Stimulated activated memory B cell treated with anti-CD40 and anti-IgM and Interleukin-4, amounts not matched to agents 10 μg/mL and 1 μg/mL and 100 μg/mL, for 72 hours (primary cell): ENCODE measurements around the gene ROBO2.

ENCODE experiments used
- ATAC-seq: fragments of 150-1000 bp; cut with Tn5 transposase; 2 replicates; pipeline ENCODE4 v1.10.0; 2021
- H3K27ac Mint-ChIP-seq: one replicate; pipeline ENCODE4 v1.8.0; 2022; ENCODE audit warnings: mild to moderate bottlenecking, mixed read lengths
- H3K27me3 Mint-ChIP-seq: one replicate; pipeline ENCODE4 v1.8.0; 2022; ENCODE audit warnings: mixed read lengths
- H3K36me3 Mint-ChIP-seq: one replicate; pipeline ENCODE4 v1.8.0; 2022; ENCODE audit warnings: mixed read lengths
- H3K4me1 Mint-ChIP-seq: one replicate; pipeline ENCODE4 v1.8.0; 2022; ENCODE audit warnings: mixed read lengths
- H3K4me3 Mint-ChIP-seq: one replicate; pipeline ENCODE4 v1.8.0; 2022; ENCODE audit warnings: mild to moderate bottlenecking, moderate library complexity, mixed read lengths
- H3K9me3 Mint-ChIP-seq: one replicate; pipeline ENCODE4 v1.8.0; 2022; ENCODE audit warnings: mixed read lengths

Gene ROBO2

DNA sequence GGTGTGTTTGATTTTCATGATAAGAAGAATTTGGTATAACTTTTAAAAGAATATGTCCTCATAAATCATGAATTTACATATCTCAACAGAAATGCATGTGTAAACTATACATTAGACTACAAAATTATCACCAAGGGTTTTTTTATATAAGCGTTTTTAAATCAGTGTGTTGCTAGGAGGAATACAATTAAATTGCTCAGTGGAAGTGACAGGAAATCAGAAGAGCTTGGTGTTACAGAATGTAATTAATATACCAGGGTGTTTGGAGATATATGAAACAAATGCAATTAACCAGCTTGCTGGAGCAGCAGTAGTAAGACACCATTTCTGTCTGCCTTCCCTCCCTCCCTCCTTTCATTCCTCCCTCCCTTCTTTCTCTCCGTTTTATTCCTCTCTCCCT lies 2.4 kb downstream of the ROBO2 start:
- Mint-ChIP-seq H3K9me3 (no peaks in the 10 kb centered on the region), H3K27ac (no peak overlapping the region), H3K27me3 (peaks cover 26% of the 10 kb centered on the region), H3K4me1 (no peaks in the 10 kb centered on the region), H3K4me3 (no peak overlapping the region), H3K36me3 (no peaks in the 10 kb centered on the region)
- no peak for ATAC-seq

DNA sequence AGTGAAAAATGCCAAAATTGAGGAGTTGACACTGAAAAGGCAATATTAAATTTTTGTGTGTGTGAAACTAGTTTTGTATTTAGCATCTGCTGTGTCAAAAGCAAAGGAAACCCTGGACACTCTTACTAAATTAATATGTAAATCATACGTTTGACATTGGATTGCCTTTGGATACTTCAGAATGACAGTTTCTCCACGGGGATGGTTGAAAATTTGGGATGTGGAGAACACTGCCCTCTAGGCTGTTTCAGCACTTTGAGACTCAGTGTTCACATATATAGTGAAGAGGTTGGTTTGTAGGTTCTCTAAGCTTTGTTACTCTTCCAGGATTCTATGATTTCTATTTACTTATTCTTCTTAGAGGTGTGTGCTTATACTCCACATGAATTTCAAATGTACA lies 3.0 kb downstream of the ROBO2 start:
- no peak for ATAC-seq
- H3K9me3 Mint-ChIP-seq: no peaks in the 10 kb centered on the region
- H3K27me3 Mint-ChIP-seq: peaks cover 26% of the 10 kb centered on the region
- H3K4me1 Mint-ChIP-seq: no peaks in the 10 kb centered on the region
- no peak overlapping the region for H3K27ac Mint-ChIP-seq
- H3K36me3 Mint-ChIP-seq: no peaks in the 10 kb centered on the region
- H3K4me3 Mint-ChIP-seq: no peak overlapping the region

DNA sequence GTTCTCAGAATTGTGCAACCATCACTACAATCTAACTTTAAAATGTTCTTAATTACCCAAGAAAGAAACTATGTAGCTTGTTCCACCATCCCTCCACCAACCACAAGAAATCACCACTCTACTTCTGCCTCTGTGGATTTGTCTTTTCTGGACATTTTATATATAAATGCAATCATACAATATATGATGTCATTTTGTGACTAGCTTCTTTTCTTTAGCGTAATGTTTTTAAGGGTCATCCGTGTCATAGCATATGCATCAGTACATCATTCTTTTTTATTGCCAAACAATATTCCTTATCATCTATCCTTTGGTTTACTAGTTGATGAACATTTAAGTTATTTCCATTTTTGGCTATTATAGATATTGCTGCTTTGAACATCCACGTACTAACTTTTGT lies 5.8 kb downstream of the ROBO2 start:
- Mint-ChIP-seq H3K36me3 (no peaks in the 10 kb centered on the region), H3K4me3 (no peak overlapping the region), H3K27ac (no peak overlapping the region), H3K9me3 (no peaks in the 10 kb centered on the region), H3K27me3 (peaks cover 5% of the 10 kb centered on the region), H3K4me1 (no peaks in the 10 kb centered on the region)
- no peak for ATAC-seq

DNA sequence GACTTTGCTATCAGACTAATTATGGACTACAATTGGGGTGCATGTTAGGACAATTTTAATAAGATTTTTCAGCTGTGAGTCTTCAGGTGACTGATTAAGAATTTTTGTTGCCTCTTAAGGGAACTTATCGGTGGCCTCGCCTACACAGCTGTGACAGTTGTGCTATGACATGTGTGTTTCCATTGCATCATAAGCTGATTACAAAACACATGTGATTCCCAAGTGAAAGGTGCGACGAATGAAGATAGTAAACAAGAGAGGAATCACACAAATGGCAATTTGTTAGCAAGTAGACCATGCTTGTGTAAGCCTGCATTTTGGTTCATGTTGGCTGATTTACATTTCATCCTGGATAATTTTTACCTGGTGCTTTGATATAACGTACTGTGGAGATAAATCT lies 8.3 kb downstream of the ROBO2 start:
- Mint-ChIP-seq H3K4me3 (no peak overlapping the region), H3K27ac (no peak overlapping the region), H3K27me3 (no peaks in the 10 kb centered on the region), H3K4me1 (no peaks in the 10 kb centered on the region), H3K36me3 (no peaks in the 10 kb centered on the region), H3K9me3 (no peaks in the 10 kb centered on the region)
- ATAC-seq: no peak

DNA sequence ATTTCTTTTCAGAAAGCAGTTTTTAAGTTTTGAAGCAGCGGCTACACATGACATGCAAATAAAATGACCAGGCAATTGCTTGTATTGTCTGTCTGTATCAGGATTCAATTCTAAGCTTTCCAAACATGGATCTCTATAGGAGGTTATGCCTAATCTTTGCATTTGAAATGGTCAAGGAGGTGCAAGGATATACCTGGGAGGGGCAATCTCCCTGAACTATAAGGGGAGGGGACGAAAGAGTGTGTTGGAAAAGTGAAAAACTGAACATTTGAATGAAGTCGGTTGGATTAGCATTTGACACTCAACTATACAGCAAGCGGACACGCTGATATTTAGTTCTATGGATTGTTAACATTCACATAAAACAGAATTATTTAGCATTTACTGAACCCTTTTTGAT lies 11.7 kb downstream of the ROBO2 start:
- H3K9me3 Mint-ChIP-seq: no peaks in the 10 kb centered on the region
- H3K27ac Mint-ChIP-seq: no peak overlapping the region
- no peak for ATAC-seq
- no peaks in the 10 kb centered on the region for H3K36me3 Mint-ChIP-seq
- no peaks in the 10 kb centered on the region for H3K27me3 Mint-ChIP-seq
- H3K4me1 Mint-ChIP-seq: no peaks in the 10 kb centered on the region
- no peak overlapping the region for H3K4me3 Mint-ChIP-seq

DNA sequence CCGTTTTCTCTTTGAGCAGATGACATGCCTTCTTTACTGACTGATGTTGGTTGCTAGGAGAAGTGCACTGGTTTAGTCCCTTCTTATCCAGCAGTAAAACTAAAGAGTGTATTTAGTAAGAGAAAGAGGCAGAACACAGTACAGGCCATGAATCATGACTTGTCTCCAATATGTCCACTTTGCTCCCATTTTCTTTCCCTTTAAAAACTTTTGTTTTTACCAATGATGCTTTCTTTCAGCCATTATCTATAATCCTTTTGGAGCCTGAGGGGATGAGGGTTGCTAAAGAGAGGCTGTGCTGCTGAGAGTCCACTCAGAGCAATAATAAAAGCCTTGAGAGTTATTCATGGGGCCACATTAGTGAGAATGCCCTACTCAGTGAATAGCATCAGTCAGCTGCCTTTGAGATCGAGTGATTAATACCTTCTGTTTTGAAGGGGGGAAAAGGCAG lies 12.2 kb downstream of the ROBO2 start:
- no peak for ATAC-seq
- no peak overlapping the region for H3K27ac Mint-ChIP-seq

DNA sequence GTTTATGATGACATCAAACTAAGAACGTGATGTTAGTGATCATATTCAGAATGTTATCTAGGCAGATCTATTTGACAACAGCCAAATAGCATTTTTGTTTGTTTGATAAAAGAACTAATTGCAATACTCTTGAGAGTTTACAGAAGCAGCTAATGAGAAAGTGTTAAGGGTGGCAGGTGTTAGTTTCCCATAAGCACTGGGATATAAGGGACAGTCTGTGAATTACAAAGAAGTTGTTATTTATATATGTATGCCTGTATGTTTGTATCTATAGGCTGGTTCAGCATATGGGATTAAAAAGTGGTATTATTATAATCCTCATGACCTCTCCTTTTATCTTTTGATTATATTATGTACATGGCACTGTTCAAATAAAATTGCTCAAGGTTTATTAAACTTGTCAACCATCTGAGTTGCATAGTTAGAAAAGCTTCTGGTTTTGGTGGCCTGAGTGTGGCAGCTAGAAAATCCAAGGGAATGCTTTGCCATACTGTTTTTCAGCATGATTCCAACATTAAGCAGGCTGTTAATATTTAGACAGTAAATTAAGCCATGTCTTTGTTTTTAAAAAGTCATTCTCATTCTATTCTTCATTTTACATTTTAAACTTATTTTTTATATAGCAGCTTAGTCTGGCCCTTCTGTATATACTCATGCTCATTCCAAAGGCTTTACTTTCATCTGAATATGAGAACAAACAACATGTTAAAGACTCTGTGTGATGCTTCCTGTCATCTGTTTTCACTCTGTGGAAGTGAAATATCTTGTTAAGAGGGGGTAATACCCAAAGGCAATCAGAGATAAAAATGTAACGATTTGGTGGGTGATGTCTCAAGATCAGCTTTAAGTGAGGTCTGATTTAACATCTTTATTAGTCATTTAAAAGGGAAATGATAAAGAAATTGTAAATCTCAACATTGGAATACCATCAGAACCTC lies 13.1 kb downstream of the ROBO2 start:
- no peaks in the 10 kb centered on the region for H3K36me3 Mint-ChIP-seq

More for the DNA sequence above, 12.2 kb downstream of the ROBO2 start:
- H3K27me3 Mint-ChIP-seq: no peaks in the 10 kb centered on the region
- H3K4me3 Mint-ChIP-seq: no peak overlapping the region
- no peaks in the 10 kb centered on the region for H3K9me3 Mint-ChIP-seq
- no peaks in the 10 kb centered on the region for H3K36me3 Mint-ChIP-seq
- H3K4me1 Mint-ChIP-seq: no peaks in the 10 kb centered on the region

DNA sequence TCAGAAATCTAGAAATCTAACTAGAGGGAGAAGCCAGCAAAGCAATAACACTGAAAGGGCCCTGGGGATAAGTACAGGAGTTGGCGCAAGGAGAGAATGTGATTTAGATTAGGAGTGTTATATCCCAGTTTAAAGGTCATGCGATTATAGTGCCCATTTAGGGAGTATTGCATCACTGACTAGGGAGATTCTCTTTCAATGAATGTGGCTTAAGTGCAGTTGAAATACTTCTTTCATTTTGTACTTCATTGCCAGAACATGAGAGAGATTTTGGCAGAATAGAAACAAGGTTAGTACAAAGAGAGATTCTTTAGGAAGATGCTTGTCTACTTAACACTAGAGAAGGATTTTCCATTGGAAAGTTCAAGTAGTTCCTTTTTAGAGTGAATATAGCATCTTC lies 13.9 kb downstream of the ROBO2 start:
- Mint-ChIP-seq H3K36me3 (no peaks in the 10 kb centered on the region), H3K4me1 (no peaks in the 10 kb centered on the region), H3K9me3 (no peaks in the 10 kb centered on the region), H3K27ac (no peak overlapping the region), H3K4me3 (no peak overlapping the region), H3K27me3 (no peaks in the 10 kb centered on the region)
- ATAC-seq: no peak

More for the DNA sequence above, 13.1 kb downstream of the ROBO2 start:
- Mint-ChIP-seq H3K4me3 (no peak overlapping the region), H3K27me3 (no peaks in the 10 kb centered on the region), H3K4me1 (no peaks in the 10 kb centered on the region), H3K9me3 (no peaks in the 10 kb centered on the region), H3K27ac (no peak overlapping the region)
- no peak for ATAC-seq

DNA sequence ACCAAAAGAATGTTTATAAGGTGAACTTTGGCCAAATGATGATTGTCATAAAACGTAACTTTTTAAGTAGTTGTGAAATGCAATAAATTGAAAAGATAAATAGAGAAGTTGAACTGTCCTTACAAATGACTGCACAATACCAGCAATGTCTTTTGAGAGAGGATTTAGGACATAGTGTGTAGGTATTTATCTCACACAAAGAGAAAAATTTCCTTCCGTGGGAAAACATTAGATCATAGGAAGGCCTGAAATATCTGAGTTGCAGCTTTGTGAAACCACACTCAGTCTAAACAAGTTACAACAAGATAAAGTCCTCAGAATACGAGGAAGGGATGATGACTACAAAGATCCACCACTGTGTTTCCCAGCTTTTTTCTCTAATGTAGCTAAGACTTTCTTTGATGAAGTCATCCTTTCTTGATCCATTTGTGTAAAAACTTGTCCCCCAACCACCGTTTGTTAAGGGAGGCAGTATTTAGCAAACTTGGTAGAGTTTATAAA lies 16.0 kb downstream of the ROBO2 start:
- no peaks in the 10 kb centered on the region for H3K27me3 Mint-ChIP-seq
- H3K27ac Mint-ChIP-seq: no peak overlapping the region
- no peak for ATAC-seq
- H3K4me3 Mint-ChIP-seq: no peak overlapping the region
- H3K9me3 Mint-ChIP-seq: peaks cover 4% of the 10 kb centered on the region
- H3K4me1 Mint-ChIP-seq: no peaks in the 10 kb centered on the region
- no peaks in the 10 kb centered on the region for H3K36me3 Mint-ChIP-seq

DNA sequence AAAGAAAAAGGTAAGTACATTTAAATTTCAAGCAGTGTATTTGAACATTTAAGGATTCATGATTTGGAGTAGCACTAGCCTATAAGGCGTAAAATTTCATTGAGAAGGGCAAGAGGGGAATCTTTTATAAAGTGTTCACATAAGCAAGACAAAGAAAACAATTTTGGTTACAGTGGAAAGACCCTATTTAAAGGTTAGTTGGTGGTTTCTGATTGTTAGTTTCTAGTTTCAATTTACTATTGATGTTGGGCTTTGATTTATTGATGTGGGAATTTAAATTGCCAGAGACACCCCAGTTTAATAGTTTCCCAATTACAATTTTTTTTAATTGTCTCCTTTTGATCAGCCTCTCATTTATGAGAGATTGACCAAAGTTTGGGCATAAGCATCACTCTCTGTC lies 19.5 kb downstream of the ROBO2 start:
- no peak overlapping the region for H3K27ac Mint-ChIP-seq
- no peak for ATAC-seq
- no peaks in the 10 kb centered on the region for H3K4me1 Mint-ChIP-seq
- H3K36me3 Mint-ChIP-seq: no peaks in the 10 kb centered on the region
- H3K4me3 Mint-ChIP-seq: no peak overlapping the region
- H3K9me3 Mint-ChIP-seq: peaks cover 4% of the 10 kb centered on the region
- no peaks in the 10 kb centered on the region for H3K27me3 Mint-ChIP-seq

DNA sequence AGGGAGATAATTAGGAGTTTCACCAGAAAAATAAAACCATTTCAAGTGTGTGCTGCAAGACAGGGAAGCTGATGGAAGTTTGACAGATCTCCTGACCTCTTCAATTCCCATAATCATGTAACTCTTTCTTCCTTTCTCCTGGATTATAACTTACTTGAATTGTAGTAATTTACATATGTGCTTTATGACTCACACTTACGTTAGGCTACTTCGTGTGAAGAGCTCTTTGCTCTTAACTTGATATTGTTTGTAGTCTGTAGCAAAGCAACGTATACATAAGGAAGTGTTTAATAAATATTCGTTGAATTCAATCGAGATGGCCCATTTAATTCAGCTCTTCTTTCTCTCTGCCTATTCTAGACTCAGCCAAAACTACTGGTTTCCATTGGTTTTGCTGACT lies 23.5 kb downstream of the ROBO2 start:
- Mint-ChIP-seq H3K4me3 (no peak overlapping the region), H3K36me3 (no peaks in the 10 kb centered on the region), H3K27me3 (no peaks in the 10 kb centered on the region), H3K27ac (no peak overlapping the region), H3K9me3 (peaks cover 4% of the 10 kb centered on the region), H3K4me1 (no peaks in the 10 kb centered on the region)
- no peak for ATAC-seq

DNA sequence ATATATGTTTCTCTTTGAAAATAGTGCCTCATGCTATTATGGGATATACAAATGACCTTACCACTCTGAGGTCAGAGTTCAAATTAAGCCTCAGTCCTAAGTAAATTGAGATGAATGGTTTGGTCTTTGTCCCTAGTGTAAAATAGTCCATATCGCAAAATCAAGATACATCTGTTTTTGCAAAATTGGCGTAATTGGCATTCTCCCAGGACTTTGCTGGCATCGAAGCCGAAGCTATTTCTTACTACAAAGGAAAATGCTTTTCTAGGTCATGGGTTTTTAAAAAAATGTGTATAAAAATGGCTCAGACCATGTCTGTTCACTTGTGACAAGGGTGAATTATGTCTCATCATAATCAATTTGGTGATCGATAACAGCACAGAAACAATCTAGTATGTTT lies 25.9 kb downstream of the ROBO2 start:
- Mint-ChIP-seq H3K4me3 (no peak overlapping the region), H3K36me3 (no peaks in the 10 kb centered on the region), H3K9me3 (peaks cover 4% of the 10 kb centered on the region), H3K27ac (no peak overlapping the region), H3K27me3 (no peaks in the 10 kb centered on the region), H3K4me1 (no peaks in the 10 kb centered on the region)
- ATAC-seq: no peak

DNA sequence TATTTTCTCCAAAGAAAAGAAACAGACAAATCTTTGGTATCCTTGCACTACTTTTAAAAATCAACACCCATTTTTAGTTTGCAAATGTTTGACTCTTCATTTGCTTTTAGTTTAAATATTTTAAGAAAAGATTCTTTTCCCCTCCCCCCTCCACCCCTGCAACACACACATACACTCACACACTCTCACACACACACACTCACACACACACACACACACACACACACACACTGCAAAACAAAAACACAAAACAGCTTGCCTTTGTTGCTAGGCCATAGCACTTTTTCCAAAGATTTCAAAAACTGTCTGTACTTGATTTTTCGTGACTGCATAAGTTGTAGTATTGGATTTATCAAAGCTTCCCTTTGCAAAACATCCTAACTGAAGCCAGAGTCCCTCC lies 26.9 kb downstream of the ROBO2 start:
- no peaks in the 10 kb centered on the region for H3K4me1 Mint-ChIP-seq
- ATAC-seq: no peak
- H3K4me3 Mint-ChIP-seq: no peak overlapping the region

DNA sequence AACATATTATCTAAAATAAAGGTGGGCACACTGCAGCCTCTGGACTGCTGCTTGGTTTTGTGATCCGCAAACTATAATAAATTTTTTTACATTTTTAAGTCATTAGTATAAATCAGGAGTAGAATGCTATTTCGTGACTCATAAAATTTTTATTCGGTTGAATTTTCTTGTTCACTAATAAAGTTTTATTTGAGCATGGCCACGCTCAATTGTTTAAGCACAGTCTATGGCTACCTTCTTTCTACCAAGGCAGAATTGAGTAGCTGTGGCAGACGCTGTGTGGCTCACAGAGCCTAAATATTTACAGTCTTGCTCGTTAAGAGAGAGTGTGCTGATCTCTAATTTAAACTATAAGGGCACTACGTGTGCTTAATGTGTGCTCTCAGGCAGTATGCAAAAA lies 28.9 kb downstream of the ROBO2 start:
- Mint-ChIP-seq H3K27me3 (no peaks in the 10 kb centered on the region), H3K27ac (no peak overlapping the region), H3K36me3 (no peaks in the 10 kb centered on the region), H3K4me1 (no peaks in the 10 kb centered on the region), H3K4me3 (no peak overlapping the region), H3K9me3 (peaks cover 13% of the 10 kb centered on the region)
- no peak for ATAC-seq

More for the DNA sequence above, 26.9 kb downstream of the ROBO2 start:
- Mint-ChIP-seq H3K9me3 (peaks cover 7% of the 10 kb centered on the region), H3K27ac (no peak overlapping the region), H3K36me3 (no peaks in the 10 kb centered on the region), H3K27me3 (no peaks in the 10 kb centered on the region)

DNA sequence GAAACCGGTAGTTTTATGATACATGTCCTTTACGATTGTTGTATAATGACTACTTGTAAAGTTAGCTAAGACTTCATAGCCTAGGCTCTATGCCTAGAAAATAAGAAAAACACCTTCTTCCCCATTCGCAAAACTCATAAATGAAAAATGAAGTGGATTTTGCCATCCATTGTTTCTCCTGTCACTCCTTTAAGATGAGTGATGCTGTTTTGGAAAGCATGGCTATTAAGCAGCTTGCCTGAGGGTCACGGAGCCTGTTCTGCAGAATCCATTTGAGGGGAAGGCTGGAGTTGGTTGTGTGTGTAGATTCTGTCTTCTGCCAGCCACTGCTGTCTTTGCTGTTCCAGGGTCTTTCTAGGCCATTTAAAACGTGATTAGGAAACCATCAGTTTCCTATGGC lies 31.5 kb downstream of the ROBO2 start:
- Mint-ChIP-seq H3K9me3 (peaks cover 13% of the 10 kb centered on the region), H3K36me3 (no peaks in the 10 kb centered on the region), H3K4me3 (no peak overlapping the region), H3K4me1 (no peaks in the 10 kb centered on the region), H3K27ac (no peak overlapping the region), H3K27me3 (no peaks in the 10 kb centered on the region)
- ATAC-seq: no peak

DNA sequence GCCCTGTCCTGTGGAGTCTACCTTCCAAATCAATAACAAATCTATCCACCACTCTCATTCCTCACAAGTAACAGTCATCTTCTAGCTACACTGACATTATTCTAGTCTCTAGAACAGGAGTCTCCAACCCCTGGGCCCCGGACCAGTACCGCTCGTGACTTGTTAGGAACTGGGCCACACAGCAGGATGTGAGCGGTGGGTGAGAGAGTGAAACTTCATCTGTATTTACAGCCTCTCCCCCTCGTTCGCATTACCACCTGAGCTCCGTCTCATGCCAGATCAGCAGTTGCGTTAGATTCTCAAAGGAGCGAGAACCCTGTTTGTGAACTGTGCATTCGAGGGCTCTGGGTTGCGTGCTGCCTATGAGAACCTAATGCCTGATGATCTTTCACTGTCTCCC lies 31.9 kb downstream of the ROBO2 start:
- H3K4me1 Mint-ChIP-seq: no peaks in the 10 kb centered on the region
- no peaks in the 10 kb centered on the region for H3K36me3 Mint-ChIP-seq
- H3K9me3 Mint-ChIP-seq: peaks cover 13% of the 10 kb centered on the region
- H3K4me3 Mint-ChIP-seq: no peak overlapping the region
- ATAC-seq: no peak
- no peak overlapping the region for H3K27ac Mint-ChIP-seq
- H3K27me3 Mint-ChIP-seq: no peaks in the 10 kb centered on the region
